Esophagus muscularis mucosa (tissue), 4 donors: ENCODE data around the gene OR2A5. TPM values are rescaled to one million over a fixed set of nuclear protein-coding genes. Genes with fewer than 3 reads are reported as not detected.

Source experiments
- DNase-seq: peaks from one replicate; pipeline ENCODE4 v3.0.0-alpha.2; 2017; ENCODE audit errors: extremely low spot score
- H3K27ac ChIP-seq, 4 donors: fragments of 200-600 bp; sonication (generic); replicated peaks in 1 of 4; 1 replicate in 3 of 4; 2 replicates in 1 of 4; pipeline ENCODE4 v1.5.1; 2016 to 2019; ENCODE audit warnings: mild to moderate bottlenecking in 1 of 4
- H3K27me3 ChIP-seq, 4 donors: fragments of 200-600 bp; sonication (generic); one replicate each; pipeline versions ENCODE4 v1.5.1 to v1.6.0; 2016 to 2019
- H3K36me3 ChIP-seq, 4 donors: fragments of 200-600 bp; sonication (generic); one replicate each; pipeline ENCODE4 v1.5.1; 2016 to 2019
- H3K4me1 ChIP-seq, 4 donors: fragments of 200-600 bp; sonication (generic); one replicate each; pipeline ENCODE4 v1.5.1; 2016 to 2019
- H3K4me3 ChIP-seq, 4 donors: fragments of 200-600 bp; sonication (generic); 1 replicate in 2 of 4; 2 replicates in 2 of 4; pipeline ENCODE4 v1.5.1; 2016 to 2019; ENCODE audit warnings: mild to moderate bottlenecking in 4 of 4, moderate library complexity in 1 of 4
- H3K9me3 ChIP-seq, 4 donors: fragments of 200-600 bp; sonication (generic); 1 replicate in 3 of 4; 2 replicates in 1 of 4; pipeline ENCODE4 v1.5.1; 2016 to 2019
- EP300 ChIP-seq: sonication (generic); formaldehyde crosslinking; IDR thresholded peaks from one replicate; pipeline ENCODE4 v1.6.1; 2017; ENCODE audit warnings: antibody characterized with exemption
- POLR2A ChIP-seq: fragments of 450-650 bp; IDR thresholded peaks from one replicate; pipeline ENCODE4 v1.6.1; 2017; ENCODE audit warnings: antibody characterized with exemption, moderate library complexity, mild to moderate bottlenecking, low read depth
- POLR2AphosphoS5 ChIP-seq, 2 donors: sonication (generic); formaldehyde crosslinking; IDR thresholded peaks; one replicate each; pipeline ENCODE4 v1.6.1; 2017; ENCODE audit warnings: antibody characterized with exemption in 2 of 2
- WGBS: methylation state at CpG from one replicate; pipeline ENCODE4 v1.1.5; 2018; 5-methylcytosine and 5-hydroxymethylcytosine counted together
- intact Hi-C: fragments of 100-400 bp; cut with DNase I; formaldehyde crosslinking; loops from one replicate; pipeline ENCODE4 v1.15.1; 2023
- total RNA-seq, 4 donors: library from RNA; depleted of rRNA; stranded (reverse); fragments of >200 nt; gene quantifications; one replicate each; pipeline versions ENCODE4 v1.1.0 to v1.2.1, GENCODE V29; 2016
- TF ChIP-seq, protein P1 (sequence below), 3 experiments: fragments of 200-600 bp in 2 of 3; fragments of 450-650 bp in 1 of 3; sonication (generic) in 2 of 3; IDR thresholded peaks; one replicate each; pipeline ENCODE4 v1.5.1; 2017 to 2019; ENCODE audit warnings: antibody characterized with exemption in 3 of 3, mild to moderate bottlenecking in 2 of 3, moderate library complexity in 1 of 3

Gene OR2A5
- total RNA-seq, 4 donors from 2014 or later, result not detected

DNA sequence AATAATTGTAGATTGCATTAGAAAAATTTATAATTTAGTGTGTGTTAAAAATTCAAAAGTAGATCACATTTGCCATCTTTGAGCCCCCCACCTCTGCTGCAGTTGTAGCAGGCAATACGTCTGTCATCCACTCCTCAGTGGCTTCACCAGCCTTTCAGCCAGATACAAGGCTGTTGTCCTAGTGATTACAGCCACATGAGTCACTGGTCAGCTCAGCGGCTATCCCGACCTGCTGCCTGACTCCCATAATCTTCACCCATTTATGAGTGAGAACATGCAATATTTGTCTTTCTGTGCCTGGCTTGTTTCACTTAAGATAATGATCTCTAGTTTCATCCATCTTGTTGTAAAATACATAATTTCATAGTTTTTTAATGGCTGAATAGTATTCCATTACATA lies 9.2 kb downstream of the OR2A5 start:
- Histone ChIP-seq H3K27me3 (no peaks in the 10 kb centered on the region), H3K27ac (no peak overlapping the region), H3K4me1 (no peaks in the 10 kb centered on the region), H3K36me3 (no peaks in the 10 kb centered on the region), H3K4me3 (no peak overlapping the region), H3K9me3 (peaks cover 0 to 3% (median 0%) of the 10 kb centered on the region in 4 donors)
- WGBS, result 81% methylated on average over 3 of the region's 3 CpGs
- no peak for DNase-seq
- TF ChIP-seq POLR2AphosphoS5 (IDR thresholded peaks at IDR 0.05) (no peak), POLR2A (no peak), EP300 (no peak)
- TF ChIP-seq, protein P1, sequence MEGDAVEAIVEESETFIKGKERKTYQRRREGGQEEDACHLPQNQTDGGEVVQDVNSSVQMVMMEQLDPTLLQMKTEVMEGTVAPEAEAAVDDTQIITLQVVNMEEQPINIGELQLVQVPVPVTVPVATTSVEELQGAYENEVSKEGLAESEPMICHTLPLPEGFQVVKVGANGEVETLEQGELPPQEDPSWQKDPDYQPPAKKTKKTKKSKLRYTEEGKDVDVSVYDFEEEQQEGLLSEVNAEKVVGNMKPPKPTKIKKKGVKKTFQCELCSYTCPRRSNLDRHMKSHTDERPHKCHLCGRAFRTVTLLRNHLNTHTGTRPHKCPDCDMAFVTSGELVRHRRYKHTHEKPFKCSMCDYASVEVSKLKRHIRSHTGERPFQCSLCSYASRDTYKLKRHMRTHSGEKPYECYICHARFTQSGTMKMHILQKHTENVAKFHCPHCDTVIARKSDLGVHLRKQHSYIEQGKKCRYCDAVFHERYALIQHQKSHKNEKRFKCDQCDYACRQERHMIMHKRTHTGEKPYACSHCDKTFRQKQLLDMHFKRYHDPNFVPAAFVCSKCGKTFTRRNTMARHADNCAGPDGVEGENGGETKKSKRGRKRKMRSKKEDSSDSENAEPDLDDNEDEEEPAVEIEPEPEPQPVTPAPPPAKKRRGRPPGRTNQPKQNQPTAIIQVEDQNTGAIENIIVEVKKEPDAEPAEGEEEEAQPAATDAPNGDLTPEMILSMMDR (IDR thresholded peaks at IDR 0.05), result no peak
- intact Hi-C loops, result no loop called here

DNA sequence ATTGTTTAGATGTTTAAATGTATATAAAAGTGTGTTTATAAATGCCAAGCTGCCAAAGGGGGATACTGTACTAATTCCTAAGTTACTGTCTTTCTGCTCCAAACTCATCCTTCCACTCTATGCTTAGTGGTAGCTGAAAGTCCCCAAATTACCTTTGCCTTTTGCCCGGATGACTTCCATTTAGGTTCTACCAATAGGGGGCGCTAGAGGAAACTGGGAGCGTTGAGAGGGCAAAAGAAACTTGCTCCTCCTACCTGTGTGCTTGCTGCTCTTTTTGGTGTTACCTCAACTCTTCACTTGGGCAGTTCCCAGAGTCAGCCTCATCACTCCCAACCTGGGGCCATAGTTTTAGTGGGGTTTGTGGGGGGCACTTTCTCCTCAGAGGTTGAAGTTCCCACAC lies 15.0 kb downstream of the OR2A5 start:
- Histone ChIP-seq H3K4me3 (no peak overlapping the region), H3K4me1 (no peaks in the 10 kb centered on the region), H3K27ac (no peak overlapping the region), H3K9me3 (peaks cover 0 to 3% (median 0%) of the 10 kb centered on the region in 4 donors), H3K36me3 (no peaks in the 10 kb centered on the region), H3K27me3 (peaks cover 0 to 3% (median 0%) of the 10 kb centered on the region in 4 donors)
- DNase-seq, result no peak
- TF ChIP-seq, protein P1 (IDR thresholded peaks at IDR 0.05), result no peak
- TF ChIP-seq POLR2A, result no peak
- TF ChIP-seq EP300, result no peak
- no peak for TF ChIP-seq POLR2AphosphoS5 (IDR thresholded peaks at IDR 0.05)
- WGBS, result 44% methylated on average over 3 of the region's 3 CpGs
- intact Hi-C loops, result no loop called here

DNA sequence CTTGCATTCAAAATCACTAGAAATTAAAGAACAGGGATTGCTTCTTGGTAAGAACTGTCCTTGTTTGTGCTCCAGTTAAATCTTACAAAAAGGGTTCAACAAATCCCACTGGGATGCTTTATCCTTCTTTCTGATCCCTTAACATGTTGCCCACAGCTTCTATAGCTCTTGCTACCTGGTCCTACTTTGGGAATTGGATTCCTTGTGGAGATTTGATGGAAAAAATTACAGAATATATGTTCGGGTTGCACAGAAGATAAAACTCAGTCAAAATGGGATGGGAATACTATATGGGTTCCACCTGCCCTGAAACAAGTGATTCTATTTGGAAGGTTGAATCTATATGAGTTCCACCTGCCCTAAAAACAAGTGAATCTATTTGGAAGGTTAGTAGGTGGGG lies 20.8 kb downstream of the OR2A5 start, which contains the start of gene OR2A25:
Gene OR2A25, plus strand, starts transcription at position 301 of the 400 bp plus-strand sequence. CDS start 4,409 bp downstream, outside the sequence.
- no peak within 1 kb of the TSS for H3K4me3 ChIP-seq
- DNase-seq, result no peak
- 79% methylated on average over 1 of the region's 1 CpG for WGBS
- intact Hi-C loops, result no loop called here
- TF ChIP-seq EP300, result no peak
- no peak for TF ChIP-seq POLR2AphosphoS5 (IDR thresholded peaks at IDR 0.05)
- no peak for TF ChIP-seq POLR2A
- TF ChIP-seq, protein P1 (IDR thresholded peaks at IDR 0.05), result no peak
- H3K27me3 ChIP-seq, result no peaks in the 10 kb centered on the region
- no peak within 1 kb of the TSS for H3K27ac ChIP-seq
- H3K36me3 ChIP-seq, result no peaks in the 10 kb centered on the region
- H3K4me1 ChIP-seq, result no peaks in the 10 kb centered on the region
- no peaks in the 10 kb centered on the region for H3K9me3 ChIP-seq

DNA sequence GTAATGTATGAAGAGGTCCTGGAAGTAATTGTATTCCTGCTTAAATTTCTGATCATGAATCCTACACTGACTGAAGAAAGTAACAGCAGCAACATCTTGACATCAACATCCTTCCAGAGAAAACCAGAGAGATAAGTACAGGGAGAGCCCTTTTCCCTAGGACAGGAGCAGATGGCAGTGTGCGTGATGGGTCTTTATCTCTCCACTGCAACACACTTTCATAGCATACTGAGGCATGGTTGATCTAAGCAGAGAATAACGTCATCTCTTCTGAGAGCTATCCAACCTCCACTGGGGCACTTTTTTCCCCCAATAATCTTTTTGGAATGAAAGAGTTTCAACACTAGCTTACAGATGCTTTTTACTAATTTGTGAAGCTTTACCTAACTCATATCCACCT lies 21.2 kb downstream of the OR2A5 start:
- TF ChIP-seq POLR2A (no peak), POLR2AphosphoS5 (IDR thresholded peaks at IDR 0.05) (no peak), EP300 (no peak)
- TF ChIP-seq, protein P1 (IDR thresholded peaks at IDR 0.05), result no peak
- Histone ChIP-seq H3K4me1 (no peaks in the 10 kb centered on the region), H3K36me3 (no peaks in the 10 kb centered on the region), H3K27ac (no peak overlapping the region), H3K27me3 (no peaks in the 10 kb centered on the region), H3K4me3 (no peak overlapping the region), H3K9me3 (no peaks in the 10 kb centered on the region)
- WGBS, result 78% methylated on average over 2 of the region's 2 CpGs
- intact Hi-C loops, result no loop called here
- no peak for DNase-seq

DNA sequence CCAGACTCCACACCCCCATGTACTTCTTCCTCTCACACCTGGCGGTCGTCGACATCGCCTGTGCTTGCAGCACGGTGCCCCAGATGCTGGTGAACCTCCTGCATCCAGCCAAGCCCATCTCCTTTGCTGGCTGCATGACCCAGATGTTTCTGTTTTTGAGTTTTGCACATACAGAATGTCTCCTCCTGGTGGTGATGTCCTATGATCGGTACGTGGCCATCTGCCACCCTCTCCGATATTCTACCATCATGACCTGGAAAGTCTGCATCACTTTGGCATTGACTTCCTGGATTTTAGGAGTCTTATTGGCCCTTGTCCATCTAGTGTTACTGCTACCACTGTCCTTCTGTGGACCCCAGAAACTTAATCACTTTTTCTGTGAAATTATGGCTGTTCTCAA lies 25.6 kb downstream of the OR2A5 start:
- H3K36me3 ChIP-seq, result no peaks in the 10 kb centered on the region
- TF ChIP-seq, protein P1 (IDR thresholded peaks at IDR 0.05), result no peak
- H3K4me1 ChIP-seq, result no peaks in the 10 kb centered on the region
- no peaks in the 10 kb centered on the region for H3K27me3 ChIP-seq
- intact Hi-C loops, result no loop called here
- DNase-seq, result no peak
- 86% methylated on average over 8 of the region's 8 CpGs for WGBS
- no peak overlapping the region for H3K4me3 ChIP-seq
- H3K9me3 ChIP-seq, result no peaks in the 10 kb centered on the region
- H3K27ac ChIP-seq, result no peak overlapping the region
